HepG2 (cell line): ENCODE results near the gene UBQLN1. TPM values are rescaled to one million over a fixed set of nuclear protein-coding genes. Genes with fewer than 3 reads are reported as not detected.

ENCODE experiments used
- ARNT2 ChIP-seq: sonication (generic); formaldehyde crosslinking; IDR thresholded peaks from 2 replicates; pipeline ENCODE4 v1.8.0; 2022; ENCODE audit warnings: mild to moderate bottlenecking, low read depth, missing genetic modification reagents, moderate library complexity
- HOMEZ ChIP-seq: IDR thresholded peaks from 2 replicates; pipeline ENCODE4 v1.6.1; 2016; ENCODE audit warnings: low read depth
- HOXA7 ChIP-seq: sonication (generic); formaldehyde crosslinking; IDR thresholded peaks from 2 replicates; pipeline ENCODE4 v1.8.1; 2022; ENCODE audit warnings: mild to moderate bottlenecking, missing genetic modification reagents, moderate library complexity
- MXD4 ChIP-seq: IDR thresholded peaks from 2 replicates; pipeline ENCODE4 v1.6.1; 2016; ENCODE audit warnings: mild to moderate bottlenecking, missing biosample characterization, missing genetic modification reagents
- NFKB2 ChIP-seq: sonication (generic); formaldehyde crosslinking; IDR thresholded peaks from 2 replicates; pipeline ENCODE4 v1.4.0; 2020; ENCODE audit warnings: missing genetic modification reagents, borderline replicate concordance
- NR1H2 ChIP-seq: sonication (generic); formaldehyde crosslinking; IDR thresholded peaks from 2 replicates; pipeline ENCODE4 v1.8.1; 2022; ENCODE audit warnings: low read depth, missing genetic modification reagents, borderline replicate concordance
- NR2F2 ChIP-seq: IDR thresholded peaks from 2 replicates; pipeline ENCODE4 v1.6.1; 2012; ENCODE audit warnings: low read depth, inconsistent platforms, borderline replicate concordance
- REL ChIP-seq: sonication (generic); formaldehyde crosslinking; conservative IDR thresholded peaks from 2 replicates; pipeline ENCODE4 v1.8.0; 2022; ENCODE audit warnings: mild to moderate bottlenecking, missing genetic modification reagents, moderate library complexity
- SP1 ChIP-seq, 2 experiments: fragments of 450-650 bp in 1 of 2; sonication (generic) in 1 of 2; formaldehyde crosslinking in 1 of 2; IDR thresholded peaks; 2 replicates each; pipeline versions ENCODE4 v1.4.0 to v1.6.1; 2016 to 2020; ENCODE audit warnings: missing genetic modification reagents in 1 of 2
- SP140L ChIP-seq: sonication (generic); formaldehyde crosslinking; IDR thresholded peaks from 2 replicates; pipeline ENCODE4 v1.4.0; 2020; ENCODE audit warnings: missing genetic modification reagents, borderline replicate concordance
- TP53 ChIP-seq: sonication (generic); formaldehyde crosslinking; conservative IDR thresholded peaks from 2 replicates; pipeline ENCODE4 v1.4.0; 2020; ENCODE audit warnings: missing genetic modification reagents
- YEATS4 ChIP-seq: sonication (generic); formaldehyde crosslinking; IDR thresholded peaks from 2 replicates; pipeline ENCODE4 v1.4.0; 2020; ENCODE audit warnings: missing genetic modification reagents, borderline replicate concordance
- ZNF224 ChIP-seq: sonication (generic); formaldehyde crosslinking; IDR thresholded peaks from 2 replicates; pipeline ENCODE4 v1.5.0; 2020; ENCODE audit warnings: mild to moderate bottlenecking, missing genetic modification reagents
- ZNF251 ChIP-seq: sonication (generic); formaldehyde crosslinking; IDR thresholded peaks from 2 replicates; pipeline ENCODE4 v1.9.0; 2021; ENCODE audit warnings: mild to moderate bottlenecking, missing genetic modification reagents
- ZNF280D ChIP-seq: sonication (generic); formaldehyde crosslinking; IDR thresholded peaks from 2 replicates; pipeline ENCODE4 v1.5.1; 2020; ENCODE audit warnings: mild to moderate bottlenecking, missing genetic modification reagents
- ZNF460 ChIP-seq: sonication (generic); formaldehyde crosslinking; IDR thresholded peaks from 2 replicates; pipeline ENCODE4 v1.5.1; 2020; ENCODE audit warnings: missing genetic modification reagents, mild to moderate bottlenecking, borderline replicate concordance
- ZNF547 ChIP-seq: sonication (generic); formaldehyde crosslinking; IDR thresholded peaks from 2 replicates; pipeline ENCODE4 v1.5.1; 2020; ENCODE audit warnings: mild to moderate bottlenecking, missing genetic modification reagents
- ZSCAN31 ChIP-seq: sonication (generic); formaldehyde crosslinking; IDR thresholded peaks from 2 replicates; pipeline ENCODE4 v1.5.0; 2020; ENCODE audit warnings: low read depth, mild to moderate bottlenecking, missing genetic modification reagents
- ZXDC ChIP-seq: sonication (generic); formaldehyde crosslinking; IDR thresholded peaks from 2 replicates; pipeline ENCODE4 v1.5.0; 2020; ENCODE audit warnings: mild to moderate bottlenecking, missing genetic modification reagents
- polyA plus RNA-seq, 8 experiments: library from polyadenylated mRNA; depleted of rRNA in 3 of 8; stranded (reverse) in 7 of 8; unstranded in 1 of 8; fragments of >200 nt; fragmentation: Illumina TruSeq in 4 of 8; extraction: Trizol in 4 of 8; gene quantifications; 2 replicates each; pipeline versions ENCODE4 v1.2.1 to v1.2.3, GENCODE V29; 2011 to 2016; ENCODE audit warnings: low read depth in 4 of 8, missing spikeins in 1 of 8, mixed read lengths in 1 of 8; ENCODE audit not compliant: insufficient read depth in 1 of 8
- total RNA-seq, 5 experiments: library from RNA; depleted of rRNA; stranded (reverse); fragments of >200 nt; fragmentation: Illumina TruSeq; extraction: Trizol; gene quantifications; 2 replicates each; pipeline ENCODE4 v1.2.3, GENCODE V29; 2016; ENCODE audit warnings: low read depth in 1 of 5

UBQLN1 gene
- total and polyA plus RNA-seq, 2 of the 13 experiments (the other 11 are each of a cell fraction or from before 2014, with no cell fraction given), result 78.1 to 83.8 TPM

- TF ChIP-seq ZNF547 (CRISPR knock-in tag) (no peak), ZNF280D (CRISPR knock-in tag) (no peak), ZXDC (CRISPR knock-in tag) (no peak), REL (CRISPR knock-in tag) (no peak; the same call in 1 of the 2 replicates), ZSCAN31 (CRISPR knock-in tag) (no peak), HOXA7 (CRISPR knock-in tag) (no peak), ARNT2 (no peak), SP1 (IDR thresholded peaks at IDR 0.05) (no peak), SP1 (CRISPR knock-in tag; IDR thresholded peaks at IDR 0.05) (no peak), NFKB2 (CRISPR knock-in tag) (no peak), SP140L (CRISPR knock-in tag) (no peak), ZNF460 (no peak), ZNF251 (CRISPR knock-in tag) (no peak), YEATS4 (CRISPR knock-in tag) (0 out of 2 replicates have a peak, but pooled peaks have one; percentile 1), NR2F2 (no peak), ZNF224 (CRISPR knock-in tag) (no peak), HOMEZ (no peak), NR1H2 (CRISPR knock-in tag) (no peak), TP53 (CRISPR knock-in tag) (no peak), MXD4 (CRISPR knock-in tag) (no peak)
These were observed 879 bp upstream of the UBQLN1 start (continued) for GRCh38 chr9:83708515-83709158.
